SU-DHL-6 (cell line): ENCODE results near the gene TRPM3.

Source experiments
- H2AFZ ChIP-seq: fragments of 200-600 bp; sonication (generic); 2 replicates; pipeline ENCODE4 v1.6.1; 2014; ENCODE audit warnings: low read depth, mild to moderate bottlenecking, moderate library complexity, mixed read lengths, antibody characterized with exemption, low read length; ENCODE audit not compliant: severe bottlenecking
- H3F3A ChIP-seq: fragments of 200-600 bp; shearing (Covaris generic); 2 replicates; pipeline ENCODE4 v1.6.0; 2016; ENCODE audit warnings: antibody characterized with exemption, mild to moderate bottlenecking; ENCODE audit not compliant: insufficient read depth
- H3K27ac ChIP-seq: fragments of 200-600 bp; sonication (generic); 2 replicates; pipeline ENCODE4 v1.5.1; 2016; ENCODE audit warnings: low read depth, mild to moderate bottlenecking, low read length, moderate library complexity, mixed read lengths
- H3K27me3 ChIP-seq: fragments of 200-600 bp; sonication (generic), shearing (Covaris generic); 2 replicates; pipeline ENCODE4 v1.6.0; 2014; ENCODE audit warnings: mild to moderate bottlenecking, low read length
- H3K36me3 ChIP-seq: fragments of 200-600 bp; sonication (generic); 2 replicates; pipeline ENCODE4 v1.6.1; 2014; ENCODE audit warnings: mild to moderate bottlenecking, low read length, mixed read lengths
- H3K4me2 ChIP-seq: fragments of 300-600, 200-600 bp; shearing (Covaris generic), sonication (generic); 2 replicates; pipeline ENCODE4 v1.6.0; 2014; ENCODE audit warnings: low read length, low read depth, mild to moderate bottlenecking; ENCODE audit not compliant: poor library complexity, severe bottlenecking
- H3K4me3 ChIP-seq: fragments of 200-600 bp; sonication (generic); 2 replicates; pipeline ENCODE4 v1.5.1; 2014; ENCODE audit warnings: antibody characterized with exemption, low read length, mild to moderate bottlenecking, mixed read lengths; ENCODE audit not compliant: insufficient read depth, poor library complexity, severe bottlenecking
- H3K79me2 ChIP-seq: fragments of 200-600 bp; sonication (generic); 2 replicates; pipeline ENCODE4 v1.6.1; 2014; ENCODE audit warnings: mild to moderate bottlenecking, low read length, moderate library complexity; ENCODE audit not compliant: insufficient read depth
- H3K9ac ChIP-seq: fragments of 200-600 bp; sonication (generic); 2 replicates; pipeline ENCODE4 v1.7.0; 2014; ENCODE audit warnings: mild to moderate bottlenecking, low read length
- H3K9me2 ChIP-seq: fragments of 200-600 bp; sonication (generic); replicated peaks from 2 replicates; pipeline ENCODE4 v1.6.1; 2014; ENCODE audit warnings: low read length; ENCODE audit not compliant: insufficient read depth
- H3K9me3 ChIP-seq: fragments of 200-600 bp; sonication (generic); 2 replicates; pipeline ENCODE4 v1.6.1; 2014; ENCODE audit warnings: low read length, mixed read lengths; ENCODE audit not compliant: insufficient read depth
- H4K20me1 ChIP-seq: fragments of 200-600 bp; sonication (generic); 2 replicates; pipeline ENCODE4 v1.6.1; 2014; ENCODE audit warnings: low read depth, mild to moderate bottlenecking, antibody characterized with exemption, low read length, moderate library complexity, mixed read lengths
- CTCF ChIP-seq: fragments of 200-600 bp; sonication (generic); IDR thresholded peaks from one replicate; pipeline ENCODE4 v1.5.1; 2017; ENCODE audit warnings: antibody characterized with exemption, mild to moderate bottlenecking, low read length, moderate library complexity; ENCODE audit not compliant: insufficient read depth, poor library complexity, severe bottlenecking
- EZH2phosphoT487 ChIP-seq: fragments of 200-600 bp; sonication (generic), shearing (Covaris generic); conservative IDR thresholded peaks from 2 replicates; pipeline ENCODE4 v1.6.1; 2018; ENCODE audit warnings: mild to moderate bottlenecking, antibody characterized with exemption, low read length, moderate library complexity, mixed read lengths

TRPM3 gene

DNA sequence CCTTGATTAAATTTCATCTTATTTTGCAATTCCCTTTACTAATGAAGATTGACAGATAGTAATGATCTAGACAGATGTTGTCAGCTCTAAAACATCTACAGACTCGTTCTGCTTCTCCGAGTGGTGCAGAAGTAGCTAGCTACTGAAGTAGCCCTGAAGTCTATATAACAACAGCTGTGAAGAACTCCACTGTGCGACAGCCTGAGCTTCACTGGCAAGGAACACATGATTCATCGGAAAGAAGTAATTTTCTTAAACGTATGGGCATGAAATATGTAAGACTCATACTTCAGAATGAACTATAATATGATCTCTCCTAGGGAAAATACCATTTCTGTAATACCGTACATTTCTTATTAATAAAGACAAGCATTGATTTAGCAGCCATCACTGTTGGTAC lies 96.2 kb downstream of the TRPM3 start:
- no peaks in the 10 kb centered on the region for H3K27me3 ChIP-seq
- H3K9me2 ChIP-seq: no peaks in the 10 kb centered on the region
- TF ChIP-seq EZH2phosphoT487 (no peak), CTCF (no peak)
- H3K79me2 ChIP-seq: no peaks in the 10 kb centered on the region
- H3K4me2 ChIP-seq: no peak overlapping the region
- H3K4me3 ChIP-seq: no peak overlapping the region
- no peak overlapping the region for H2AFZ ChIP-seq
- H3K27ac ChIP-seq: no peak overlapping the region
- no peak overlapping the region for H3K9ac ChIP-seq
- H3F3A ChIP-seq: no peaks in the 10 kb centered on the region
- H3K9me3 ChIP-seq: no peaks in the 10 kb centered on the region
- H4K20me1 ChIP-seq: no peaks in the 10 kb centered on the region
- H3K36me3 ChIP-seq: no peaks in the 10 kb centered on the region

DNA sequence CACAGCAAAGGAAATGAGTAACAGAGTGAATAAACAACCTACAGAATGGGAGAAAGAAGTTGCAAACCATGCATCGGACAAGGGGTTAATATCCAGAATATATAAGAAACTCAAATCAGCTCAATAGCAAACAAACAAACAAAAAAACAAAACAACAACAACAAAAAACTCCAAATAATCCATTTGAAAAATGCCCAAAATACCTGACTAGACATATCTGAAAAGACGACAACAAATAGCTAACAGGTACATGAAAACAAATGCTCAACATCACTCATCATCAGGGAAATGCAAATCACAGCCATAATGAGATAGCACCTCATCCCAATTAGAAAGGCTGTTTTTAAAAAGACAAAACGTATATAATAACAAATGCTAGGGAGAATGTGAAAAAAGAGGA lies 111.2 kb downstream of the TRPM3 start:
- Histone ChIP-seq H3K79me2 (no peaks in the 10 kb centered on the region), H4K20me1 (no peaks in the 10 kb centered on the region), H3K4me2 (no peak overlapping the region), H3F3A (no peaks in the 10 kb centered on the region), H3K36me3 (no peaks in the 10 kb centered on the region), H2AFZ (no peak overlapping the region), H3K27me3 (no peaks in the 10 kb centered on the region), H3K4me3 (no peak overlapping the region), H3K9ac (no peak overlapping the region), H3K9me2 (no peaks in the 10 kb centered on the region), H3K27ac (no peak overlapping the region), H3K9me3 (no peaks in the 10 kb centered on the region)
- TF ChIP-seq EZH2phosphoT487 (no peak), CTCF (no peak)

DNA sequence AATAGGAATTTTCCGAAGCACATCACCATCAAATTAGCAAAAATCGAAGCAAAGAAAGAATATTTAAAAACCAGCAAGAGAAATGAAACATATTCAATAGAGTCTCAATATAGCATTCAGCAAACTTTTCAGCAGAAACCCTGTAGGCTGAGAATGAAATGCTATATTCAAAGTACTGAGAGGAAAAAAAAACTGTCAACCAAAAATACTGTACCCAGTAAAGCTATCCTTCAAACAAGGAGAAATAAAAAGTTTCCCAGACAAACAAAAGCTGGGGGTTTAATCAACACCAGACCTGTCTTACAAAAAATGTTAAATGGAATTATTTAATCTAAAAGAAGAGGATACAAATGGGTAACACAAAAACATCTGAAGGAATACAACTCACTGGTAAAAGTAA lies 116.0 kb downstream of the TRPM3 start:
- no peaks in the 10 kb centered on the region for H3K79me2 ChIP-seq
- no peaks in the 10 kb centered on the region for H3K9me3 ChIP-seq
- H3F3A ChIP-seq: no peaks in the 10 kb centered on the region
- no peak overlapping the region for H2AFZ ChIP-seq
- no peak overlapping the region for H3K4me2 ChIP-seq
- H3K27me3 ChIP-seq: no peaks in the 10 kb centered on the region
- H3K9ac ChIP-seq: no peak overlapping the region
- no peaks in the 10 kb centered on the region for H3K36me3 ChIP-seq
- TF ChIP-seq CTCF: no peak
- TF ChIP-seq EZH2phosphoT487: no peak
- H3K4me3 ChIP-seq: no peak overlapping the region
- no peaks in the 10 kb centered on the region for H3K9me2 ChIP-seq
- H3K27ac ChIP-seq: no peak overlapping the region
- no peaks in the 10 kb centered on the region for H4K20me1 ChIP-seq

- H3K4me3 ChIP-seq: no peak overlapping the region
- no peaks in the 10 kb centered on the region for H3F3A ChIP-seq
- no peak overlapping the region for H3K9ac ChIP-seq
- no peaks in the 10 kb centered on the region for H3K79me2 ChIP-seq
- H4K20me1 ChIP-seq: no peaks in the 10 kb centered on the region
- H3K36me3 ChIP-seq: no peaks in the 10 kb centered on the region
- H3K9me2 ChIP-seq: no peaks in the 10 kb centered on the region
- TF ChIP-seq CTCF (no peak), EZH2phosphoT487 (no peak)
- H3K27ac ChIP-seq: no peak overlapping the region
- no peak overlapping the region for H2AFZ ChIP-seq
- H3K4me2 ChIP-seq: no peak overlapping the region
- H3K9me3 ChIP-seq: no peaks in the 10 kb centered on the region
- H3K27me3 ChIP-seq: no peaks in the 10 kb centered on the region
These were observed 117.2 kb downstream of the TRPM3 start for GRCh38 chr9:71004196-71004595.
